WTC11 (cell line): ENCODE data around the gene SVOPL. TPM values are rescaled to one million over a fixed set of nuclear protein-coding genes. Genes with fewer than 3 reads are reported as not detected.
A peak's percentile ranks its signal among the peaks of the same experiment; 100 is the strongest.

Experiments
- ATAC-seq: fragments of 200-7000 bp; cut with Tn5 transposase; 2 replicates; pipeline ENCODE4 v1.10.0; 2021; ENCODE audit warnings: mild to moderate bottlenecking, moderate library complexity
- CTCF ChIA-PET: fragments of 300-600 bp; sonication (Branson Sonifier 250); formaldehyde crosslinking; loops from one replicate; lab custom pipeline; 2021; ENCODE audit warnings: antibody characterized with exemption; lab: Charles Lee
- POLR2A ChIA-PET: fragments of 350-600 bp; sonication (Branson Sonifier 250); formaldehyde crosslinking; loops from one replicate; lab custom pipeline; 2021; ENCODE audit warnings: antibody characterized with exemption; lab: Charles Lee
- DNase-seq: peaks from one replicate; pipeline ENCODE4 v3.0.0; 2021; ENCODE audit warnings: low spot score
- H3K27ac Mint-ChIP-seq: 2 replicates; pipeline ENCODE4 v1.8.0; 2021; ENCODE audit warnings: mixed read lengths
- H3K27me3 Mint-ChIP-seq: 2 replicates; pipeline ENCODE4 v1.8.0; 2021; ENCODE audit warnings: low read depth, mild to moderate bottlenecking, moderate library complexity, mixed read lengths
- H3K36me3 Mint-ChIP-seq: 2 replicates; pipeline ENCODE4 v1.8.0; 2021; ENCODE audit warnings: mixed read lengths
- H3K4me1 Mint-ChIP-seq: 2 replicates; pipeline ENCODE4 v1.8.0; 2022; ENCODE audit warnings: mixed read lengths
- H3K4me3 Mint-ChIP-seq: 2 replicates; pipeline ENCODE4 v1.8.0; 2021; ENCODE audit warnings: mild to moderate bottlenecking, moderate library complexity, mixed read lengths
- H3K9me3 Mint-ChIP-seq: 2 replicates; pipeline ENCODE4 v1.8.0; 2021; ENCODE audit warnings: mixed read lengths
- ATF2 ChIP-seq: sonication (generic); formaldehyde crosslinking; IDR thresholded peaks from 2 replicates; pipeline ENCODE4 v1.8.1; 2022; ENCODE audit warnings: low read depth, missing genetic modification reagents, borderline replicate concordance
- CREB1 ChIP-seq: sonication (generic); formaldehyde crosslinking; IDR thresholded peaks from 2 replicates; pipeline ENCODE4 v1.8.0; 2023; ENCODE audit warnings: mild to moderate bottlenecking, missing genetic modification reagents
- CREM ChIP-seq: sonication (generic); formaldehyde crosslinking; IDR thresholded peaks from 2 replicates; pipeline ENCODE4 v1.8.1; 2022; ENCODE audit warnings: mild to moderate bottlenecking, missing genetic modification reagents, moderate library complexity
- CTCF ChIP-seq: fragments of 200-600 bp; IDR thresholded peaks from 2 replicates; pipeline ENCODE4 v1.8.0; 2022; ENCODE audit warnings: antibody characterized with exemption
- ERG ChIP-seq: fragments of 250-450 bp; sonication (Bioruptor Pico); IDR thresholded peaks from 2 replicates; pipeline ENCODE4 v1.8.0; 2021; ENCODE audit warnings: mild to moderate bottlenecking
- ETV6 ChIP-seq: sonication (generic); formaldehyde crosslinking; IDR thresholded peaks from 2 replicates; pipeline ENCODE4 v1.8.1; 2022; ENCODE audit warnings: mild to moderate bottlenecking, missing genetic modification reagents
- GRHL2 ChIP-seq: fragments of 250-450 bp; sonication (Bioruptor Pico); IDR thresholded peaks from 2 replicates; pipeline ENCODE4 v1.8.0; 2022; ENCODE audit warnings: mild to moderate bottlenecking, moderate library complexity; ENCODE audit not compliant: insufficient replicate concordance, severe bottlenecking
- JUN ChIP-seq: sonication (generic); formaldehyde crosslinking; IDR thresholded peaks from 2 replicates; pipeline ENCODE4 v1.8.0; 2023; ENCODE audit warnings: mild to moderate bottlenecking, missing genetic modification reagents
- NFYB ChIP-seq: sonication (generic); formaldehyde crosslinking; conservative IDR thresholded peaks from 2 replicates; pipeline ENCODE4 v1.8.0; 2022; ENCODE audit warnings: low read depth, missing genetic modification reagents
- SOX15 ChIP-seq: fragments of 250-450 bp; sonication (Bioruptor Pico); IDR thresholded peaks from 2 replicates; pipeline ENCODE4 v1.9.0; 2021; ENCODE audit warnings: mild to moderate bottlenecking
- TEAD1 ChIP-seq: sonication (generic); formaldehyde crosslinking; IDR thresholded peaks from 2 replicates; pipeline ENCODE4 v1.8.0; 2022; ENCODE audit warnings: mild to moderate bottlenecking, missing genetic modification reagents
- ZMAT4 ChIP-seq: fragments of 250-450 bp; sonication (Bioruptor Pico); IDR thresholded peaks from 2 replicates; pipeline ENCODE4 v1.9.0; 2021; ENCODE audit warnings: mild to moderate bottlenecking
- ZNF138 ChIP-seq: sonication (generic); formaldehyde crosslinking; conservative IDR thresholded peaks from 2 replicates; pipeline ENCODE4 v1.8.1; 2022; ENCODE audit warnings: mild to moderate bottlenecking, moderate library complexity, missing genetic modification reagents
- ZNF219 ChIP-seq: sonication (generic); formaldehyde crosslinking; IDR thresholded peaks from 2 replicates; pipeline ENCODE4 v1.8.0; 2023; ENCODE audit warnings: missing genetic modification reagents, mild to moderate bottlenecking, borderline replicate concordance
- ZNF263 ChIP-seq: sonication (generic); formaldehyde crosslinking; IDR thresholded peaks from 2 replicates; pipeline ENCODE4 v1.8.1; 2022; ENCODE audit warnings: low read depth, mild to moderate bottlenecking, moderate library complexity, missing genetic modification reagents
- ZNF396 ChIP-seq: fragments of 250-450 bp; sonication (Bioruptor Pico); IDR thresholded peaks from 2 replicates; pipeline ENCODE4 v1.8.0; 2021; ENCODE audit warnings: mild to moderate bottlenecking, moderate library complexity, borderline replicate concordance
- ZNF423 ChIP-seq: fragments of 250-450 bp; sonication (Bioruptor Pico); IDR thresholded peaks from 2 replicates; pipeline ENCODE4 v2.1.2; 2022; ENCODE audit warnings: mild to moderate bottlenecking, moderate library complexity
- ZNF512 ChIP-seq: sonication (generic); formaldehyde crosslinking; IDR thresholded peaks from 2 replicates; pipeline ENCODE4 v1.8.1; 2022; ENCODE audit warnings: missing genetic modification reagents, borderline replicate concordance
- ZNF671 ChIP-seq: fragments of 250-450 bp; sonication (Bioruptor Pico); IDR thresholded peaks from 2 replicates; pipeline ENCODE4 v1.8.0; 2021; ENCODE audit warnings: mild to moderate bottlenecking
- total RNA-seq: library from RNA; stranded (reverse); gene quantifications from 3 replicates; pipeline ENCODE4 v1.2.3, GENCODE V29; 2021

Gene SVOPL
- total RNA-seq, 1 experiment from 2014 or later, result 1.9 TPM

- POLR2A ChIA-PET, result no interaction called here
- H3K4me1 Mint-ChIP-seq, result peaks cover 23% of the 10 kb centered on the region
- H3K27me3 Mint-ChIP-seq, result no peaks in the 10 kb centered on the region
- ATAC-seq (no peak), DNase-seq (no peak)
- no peak overlapping the region for H3K4me3 Mint-ChIP-seq
- H3K27ac Mint-ChIP-seq, result no peak overlapping the region
- TF ChIP-seq ZMAT4 (CRISPR knock-in tag) (no peak), ZNF671 (CRISPR knock-in tag) (no peak), CREM (CRISPR knock-in tag) (no peak), SOX15 (no peak)
- H3K36me3 Mint-ChIP-seq, result peaks cover 4% of the 10 kb centered on the region
- H3K9me3 Mint-ChIP-seq, result peaks cover 3% of the 10 kb centered on the region; the same call in 1 of the 2 replicates
- CTCF ChIA-PET, result interaction anchor here (0.7 to 1.7 kb wide), 3 partner anchors 10 to 1161 kb away, joined by 3 to 13 read pairs (median 6); no protein-coding TSS in a partner anchor
These were observed 38.7 kb upstream of the SVOPL start for GRCh38 chr7:138739859-138740258.

- POLR2A ChIA-PET, result no interaction called here
- Mint-ChIP-seq H3K4me3 (no peak overlapping the region), H3K9me3 (peaks cover 3% of the 10 kb centered on the region; the same call in 1 of the 2 replicates), H3K27ac (no peak overlapping the region), H3K4me1 (peaks cover 24% of the 10 kb centered on the region), H3K36me3 (peaks cover 4% of the 10 kb centered on the region), H3K27me3 (no peaks in the 10 kb centered on the region)
- CTCF ChIA-PET, result interaction anchor here (0.5 to 1.9 kb wide), 53 partner anchors 9 to 918 kb away, joined by 3 to 24 read pairs (median 4); partner anchors contain the start of genes ATP6V0A4, CREB3L2 and TMEM213
- TF ChIP-seq ETV6 (CRISPR knock-in tag) (peak; percentile 43; the same call in 1 of the 2 replicates), CTCF (peak; percentile 87), ZNF219 (no peak), ZNF138 (CRISPR knock-in tag) (no peak), ZNF512 (CRISPR knock-in tag) (no peak), NFYB (CRISPR knock-in tag) (no peak)
- peak; percentile 85 for DNase-seq
- ATAC-seq, result peak; percentile 93
These were observed 37.6 kb upstream of the SVOPL start for GRCh38 chr7:138738551-138739335.

- ChIA-PET CTCF (interaction anchor here (0.5 to 1.9 kb wide), 39 partner anchors 8 to 917 kb away, joined by 3 to 24 read pairs (median 5); partner anchors contain the start of genes ATP6V0A4 and TMEM213), POLR2A (interaction anchor here (0.6 kb wide), 1 partner anchor 22 kb away, joined by 4 read pairs; no protein-coding TSS in a partner anchor)
- peaks cover 4% of the 10 kb centered on the region for H3K36me3 Mint-ChIP-seq
- no peaks in the 10 kb centered on the region; the same call in 1 of the 2 replicates for H3K27me3 Mint-ChIP-seq
- H3K27ac Mint-ChIP-seq, result no peak overlapping the region
- no peak for ATAC-seq
- no peak overlapping the region for H3K4me3 Mint-ChIP-seq
- peaks cover 3% of the 10 kb centered on the region; the same call in 1 of the 2 replicates for H3K9me3 Mint-ChIP-seq
- TF ChIP-seq TEAD1, result no peak
- no peak for DNase-seq
- H3K4me1 Mint-ChIP-seq, result peaks cover 24% of the 10 kb centered on the region
These were observed 37.0 kb upstream of the SVOPL start for GRCh38 chr7:138738114-138738513.

- no peaks in the 10 kb centered on the region; the same call in 1 of the 2 replicates for H3K27me3 Mint-ChIP-seq
- TF ChIP-seq ATF2 (CRISPR knock-in tag), result no peak
- TF ChIP-seq ZNF396 (CRISPR knock-in tag), result no peak
- TF ChIP-seq CTCF, result no peak
- TF ChIP-seq CREB1 (CRISPR knock-in tag), result no peak
- no peak for TF ChIP-seq GRHL2 (CRISPR knock-in tag)
- no peak for TF ChIP-seq ERG (CRISPR knock-in tag)
- TF ChIP-seq ZNF263, result no peak
- TF ChIP-seq ZNF423, result no peak
- no peak for TF ChIP-seq ZNF138 (CRISPR knock-in tag)
- no peak for TF ChIP-seq SOX15
- TF ChIP-seq JUN, result no peak
- H3K4me1 Mint-ChIP-seq, result peaks cover 24% of the 10 kb centered on the region
- H3K4me3 Mint-ChIP-seq, result no peak overlapping the region
- H3K9me3 Mint-ChIP-seq, result peaks cover 3% of the 10 kb centered on the region; the same call in 1 of the 2 replicates
- ChIA-PET POLR2A (no interaction called here), CTCF (no interaction called here)
- H3K27ac Mint-ChIP-seq, result no peak overlapping the region
- ATAC-seq, result no peak
- H3K36me3 Mint-ChIP-seq, result peaks cover 4% of the 10 kb centered on the region
- DNase-seq, result no peak
These were observed 34.2 kb upstream of the SVOPL start for GRCh38 chr7:138735399-138735798.
